ENCODE measurements around the gene ESCO1. TPM values are rescaled to one million over a fixed set of nuclear protein-coding genes. Genes with fewer than 3 reads are reported as not detected.

The ESCO1 gene, protein sequence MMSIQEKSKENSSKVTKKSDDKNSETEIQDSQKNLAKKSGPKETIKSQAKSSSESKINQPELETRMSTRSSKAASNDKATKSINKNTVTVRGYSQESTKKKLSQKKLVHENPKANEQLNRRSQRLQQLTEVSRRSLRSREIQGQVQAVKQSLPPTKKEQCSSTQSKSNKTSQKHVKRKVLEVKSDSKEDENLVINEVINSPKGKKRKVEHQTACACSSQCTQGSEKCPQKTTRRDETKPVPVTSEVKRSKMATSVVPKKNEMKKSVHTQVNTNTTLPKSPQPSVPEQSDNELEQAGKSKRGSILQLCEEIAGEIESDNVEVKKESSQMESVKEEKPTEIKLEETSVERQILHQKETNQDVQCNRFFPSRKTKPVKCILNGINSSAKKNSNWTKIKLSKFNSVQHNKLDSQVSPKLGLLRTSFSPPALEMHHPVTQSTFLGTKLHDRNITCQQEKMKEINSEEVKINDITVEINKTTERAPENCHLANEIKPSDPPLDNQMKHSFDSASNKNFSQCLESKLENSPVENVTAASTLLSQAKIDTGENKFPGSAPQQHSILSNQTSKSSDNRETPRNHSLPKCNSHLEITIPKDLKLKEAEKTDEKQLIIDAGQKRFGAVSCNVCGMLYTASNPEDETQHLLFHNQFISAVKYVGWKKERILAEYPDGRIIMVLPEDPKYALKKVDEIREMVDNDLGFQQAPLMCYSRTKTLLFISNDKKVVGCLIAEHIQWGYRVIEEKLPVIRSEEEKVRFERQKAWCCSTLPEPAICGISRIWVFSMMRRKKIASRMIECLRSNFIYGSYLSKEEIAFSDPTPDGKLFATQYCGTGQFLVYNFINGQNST
- total RNA-seq (2022; extraction: Qiagen RNA extraction; ENCODE audit: low read depth): 7.9 to 12.5 TPM (median 9.0 TPM) in 5 replicates

DNA sequence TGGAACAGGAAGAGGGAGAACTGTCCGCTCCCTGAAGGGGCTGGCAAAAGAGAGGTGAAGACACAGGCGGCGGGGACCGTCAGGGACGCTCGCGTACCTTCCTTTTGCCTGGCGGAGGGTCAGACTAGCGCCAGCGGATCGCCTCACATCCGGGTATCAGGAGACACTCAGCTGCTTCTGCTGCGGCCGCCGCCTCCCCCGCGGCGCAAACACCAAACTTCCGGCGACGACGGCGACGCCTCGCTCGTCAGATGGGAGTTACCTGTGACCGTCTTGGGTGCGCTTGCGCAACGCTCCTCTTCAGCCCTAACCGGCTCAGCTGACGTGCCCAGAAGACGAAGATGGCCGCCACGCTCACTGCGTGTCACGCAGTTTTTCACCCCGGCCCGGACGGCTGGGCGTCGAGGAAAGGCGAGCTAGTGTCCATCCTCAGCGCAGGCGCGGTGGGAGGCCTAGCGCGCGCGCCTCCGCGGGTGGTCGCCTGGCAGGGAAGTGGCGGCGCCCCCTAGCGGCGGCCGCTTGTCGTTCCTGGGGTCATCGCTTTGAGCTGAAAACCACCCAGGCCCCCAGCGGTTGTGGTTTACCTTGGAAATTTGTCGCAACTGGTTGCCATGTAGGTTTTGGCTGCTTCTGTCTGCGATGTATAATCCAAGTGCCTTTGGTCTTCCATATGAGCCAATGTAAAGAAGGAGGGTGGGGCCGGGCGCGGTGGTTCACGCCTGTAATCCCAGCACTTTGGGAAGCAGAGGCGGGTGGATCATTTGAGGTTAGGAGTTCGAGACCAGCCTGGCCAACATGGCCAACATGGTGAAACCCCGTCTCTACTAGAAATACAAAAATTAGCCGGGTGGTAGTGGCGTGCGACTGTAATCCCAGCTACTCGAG lies at the start of gene ESCO1:
ESCO1 (minus strand) TSS at position 179 of the 885 bp plus-strand sequence. CDS start 25,861 bp downstream, outside the sequence.

DNA sequence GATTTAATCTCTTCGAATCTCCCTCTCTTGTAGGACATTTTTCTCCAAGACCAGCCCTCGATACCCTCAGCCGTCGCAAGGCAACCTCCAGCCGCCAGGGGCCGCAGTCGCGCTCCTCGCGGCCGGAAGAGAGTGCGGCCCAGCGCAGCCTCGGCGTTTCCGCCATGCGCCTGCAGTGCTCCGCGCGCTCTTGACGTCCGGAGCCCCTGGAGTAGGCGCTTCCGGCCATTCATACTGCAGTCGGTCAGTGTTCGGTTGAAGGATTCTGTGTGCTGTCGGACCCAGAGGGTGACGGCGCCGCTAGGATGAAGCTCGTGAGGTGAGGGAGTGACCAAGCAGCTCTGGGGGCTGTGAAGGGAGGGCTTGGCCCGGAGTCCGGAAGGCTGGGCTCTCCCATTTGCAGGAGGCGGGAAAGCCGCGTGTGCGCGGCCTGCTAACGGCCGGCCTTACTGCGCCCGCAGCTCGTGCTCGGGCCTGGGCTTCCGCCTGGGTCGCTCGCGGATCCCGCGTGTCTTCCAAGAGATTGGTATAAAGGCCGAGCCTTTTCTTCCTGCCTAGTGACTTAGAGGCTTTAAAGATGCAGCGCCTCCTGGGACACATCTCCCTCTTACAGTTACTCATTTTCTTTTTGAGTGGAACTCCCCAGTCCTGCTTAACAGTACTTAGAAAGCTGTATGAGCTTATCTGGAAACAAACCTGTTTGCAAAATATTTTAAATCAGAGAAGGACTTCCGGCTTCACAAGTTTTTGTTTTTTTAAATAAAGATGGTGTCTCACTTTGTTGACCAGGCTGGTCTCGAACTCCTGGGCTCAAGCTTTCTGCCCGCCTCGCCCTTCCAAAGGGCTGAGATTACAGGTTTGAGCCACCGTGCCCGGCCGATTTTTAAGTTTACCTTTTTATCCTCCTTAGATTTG lies 11.9 kb upstream of the ESCO1 start, which contains the start of gene SNRPD1:
SNRPD1 (plus strand) TSS at position 190 of the 915 bp plus-strand sequence; CDS start at position 306, 116 bp downstream.

Other genes with a start within 250 kb of the ESCO1 start
- 161 to 191 TPM (median 173 TPM) in 5 replicates for gene SNRPD1, start 11.6 kb upstream of the ESCO1 start, total RNA-seq (2022; extraction: Qiagen RNA extraction; ENCODE audit: low read depth)
- 21.0 to 26.4 TPM (median 24.2 TPM) in 5 replicates for gene ABHD3, start 104.1 kb upstream of the ESCO1 start, total RNA-seq (2022; extraction: Qiagen RNA extraction; ENCODE audit: low read depth)
- 5.9 to 11.9 TPM (median 9.3 TPM) in 5 replicates for gene MIB1, start 140.1 kb upstream of the ESCO1 start, total RNA-seq (2022; extraction: Qiagen RNA extraction; ENCODE audit: low read depth)